Skeletal muscle tissue (tissue), 4 donors: Measurements from ENCODE around the gene DSEL. TPM values are rescaled to one million over a fixed set of nuclear protein-coding genes. Genes with fewer than 3 reads are reported as not detected.

ENCODE experiments used
- H3K27ac ChIP-seq: one replicate; pipeline ENCODE4 v1.7.0; 2013; ENCODE audit warnings: mild to moderate bottlenecking, low read depth, low read length, inconsistent platforms
- H3K27me3 ChIP-seq, 3 donors: one replicate each; pipeline ENCODE4 v1.7.0; 2013; ENCODE audit warnings: low read length in 3 of 3; ENCODE audit not compliant: control insufficient read depth in 3 of 3, insufficient read depth in 3 of 3
- H3K36me3 ChIP-seq, 3 donors: one replicate each; pipeline ENCODE4 v1.7.0; 2013; ENCODE audit warnings: low read length in 3 of 3; ENCODE audit not compliant: control insufficient read depth in 3 of 3, insufficient read depth in 3 of 3
- H3K4me1 ChIP-seq, 3 donors: one replicate each; pipeline ENCODE4 v1.7.0; 2013; ENCODE audit warnings: low read length in 3 of 3, mild to moderate bottlenecking in 3 of 3; ENCODE audit not compliant: control insufficient read depth in 3 of 3, insufficient read depth in 3 of 3
- H3K4me3 ChIP-seq, 3 donors: one replicate each; pipeline ENCODE4 v1.7.0; 2013; ENCODE audit warnings: low read length in 3 of 3
- H3K9ac ChIP-seq, 3 donors: one replicate each; pipeline ENCODE4 v1.7.0; 2013; ENCODE audit warnings: low read length in 3 of 3, mild to moderate bottlenecking in 3 of 3, moderate library complexity in 2 of 3, low read depth in 1 of 3
- H3K9me3 ChIP-seq, 3 donors: one replicate each; pipeline ENCODE4 v1.7.0; 2013; ENCODE audit warnings: low read length in 3 of 3; ENCODE audit not compliant: control insufficient read depth in 3 of 3
- total RNA-seq: library from RNA; depleted of rRNA; stranded (reverse); fragments of >200 nt; gene quantifications from one replicate; pipeline ENCODE4 v1.2.3, GENCODE V29; 2014
- donor health status: Osteomylitis.

DSEL gene
- total RNA-seq, 1 donor from 2014 or later: 15.7 TPM

- no peak overlapping the region for H3K4me3 ChIP-seq
- no peaks in the 10 kb centered on the region for H3K4me1 ChIP-seq
- H3K9me3 ChIP-seq: no peaks in the 10 kb centered on the region
- H3K27ac ChIP-seq: no peak overlapping the region
- no peak overlapping the region for H3K9ac ChIP-seq
- no peaks in the 10 kb centered on the region for H3K36me3 ChIP-seq
- H3K27me3 ChIP-seq: no peaks in the 10 kb centered on the region
Measured at GRCh38 chr18:67477522-67477921, 39.0 kb downstream of the DSEL start.

GRCh38 chr18:67476585-67476984 lies 39.9 kb downstream of the DSEL start:
- no peak overlapping the region for H3K27ac ChIP-seq
- no peaks in the 10 kb centered on the region for H3K36me3 ChIP-seq
- no peak overlapping the region for H3K9ac ChIP-seq
- no peaks in the 10 kb centered on the region for H3K9me3 ChIP-seq
- no peaks in the 10 kb centered on the region for H3K4me1 ChIP-seq
- H3K4me3 ChIP-seq: no peak overlapping the region
- H3K27me3 ChIP-seq: no peaks in the 10 kb centered on the region

- Histone ChIP-seq H3K27ac (no peak overlapping the region), H3K9me3 (no peaks in the 10 kb centered on the region), H3K9ac (no peak overlapping the region), H3K4me3 (no peak overlapping the region), H3K27me3 (no peaks in the 10 kb centered on the region), H3K4me1 (no peaks in the 10 kb centered on the region), H3K36me3 (no peaks in the 10 kb centered on the region)
Measured at GRCh38 chr18:67475673-67476072, 40.8 kb downstream of the DSEL start.

- H3K27ac ChIP-seq: no peak overlapping the region
- no peaks in the 10 kb centered on the region for H3K9me3 ChIP-seq
- H3K4me1 ChIP-seq: no peaks in the 10 kb centered on the region
- no peaks in the 10 kb centered on the region for H3K36me3 ChIP-seq
- H3K4me3 ChIP-seq: no peak overlapping the region
- no peak overlapping the region for H3K9ac ChIP-seq
- no peaks in the 10 kb centered on the region for H3K27me3 ChIP-seq
Measured at GRCh38 chr18:67468038-67468437, 48.5 kb downstream of the DSEL start.

DNA sequence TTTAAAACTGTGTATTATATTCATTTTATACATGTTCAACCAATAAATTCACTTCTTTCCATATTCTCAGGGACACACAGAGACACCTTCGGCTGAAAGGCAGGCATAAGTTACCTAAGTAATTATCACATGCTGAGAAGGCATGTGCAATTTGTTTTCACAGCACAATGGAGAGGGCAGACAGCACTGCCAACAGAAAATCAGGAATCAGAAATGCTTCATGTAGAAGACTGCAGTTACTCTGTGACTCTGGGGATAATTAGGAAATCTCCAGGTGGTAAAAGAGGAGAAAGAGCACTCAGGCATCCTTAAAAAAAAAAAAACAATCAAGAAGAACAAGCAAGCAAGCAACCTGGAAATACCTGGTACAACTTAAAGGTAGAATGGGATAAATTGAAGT lies 49.3 kb downstream of the DSEL start:
- H3K9ac ChIP-seq: no peak overlapping the region
- no peaks in the 10 kb centered on the region for H3K36me3 ChIP-seq
- H3K27ac ChIP-seq: no peak overlapping the region
- no peaks in the 10 kb centered on the region for H3K9me3 ChIP-seq
- H3K27me3 ChIP-seq: no peaks in the 10 kb centered on the region
- no peak overlapping the region for H3K4me3 ChIP-seq
- H3K4me1 ChIP-seq: no peaks in the 10 kb centered on the region

DNA sequence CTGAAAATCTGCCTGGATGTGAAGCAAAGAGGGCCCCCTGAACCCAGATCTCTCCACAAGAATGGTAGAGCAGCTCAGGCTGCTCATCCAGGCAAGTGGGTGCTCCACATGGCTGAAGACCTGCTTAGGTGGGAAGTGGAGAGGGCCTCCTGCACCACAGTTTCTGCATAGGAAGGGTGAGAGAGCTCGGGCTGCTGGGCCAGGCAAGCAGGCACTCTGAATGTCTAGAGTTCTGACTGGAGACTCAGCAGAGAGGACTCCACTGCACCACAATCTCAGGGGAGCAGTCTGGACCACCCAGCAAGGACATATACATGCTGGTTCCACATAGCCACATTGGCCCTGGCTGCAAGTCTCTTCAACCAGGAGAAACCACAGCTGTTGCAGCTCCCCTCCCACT lies 52.0 kb downstream of the DSEL start:
- Histone ChIP-seq H3K4me1 (no peaks in the 10 kb centered on the region), H3K27ac (no peak overlapping the region), H3K9me3 (no peaks in the 10 kb centered on the region), H3K36me3 (no peaks in the 10 kb centered on the region), H3K27me3 (no peaks in the 10 kb centered on the region), H3K4me3 (no peak overlapping the region), H3K9ac (no peak overlapping the region)

- H3K4me3 ChIP-seq: no peak overlapping the region
- no peaks in the 10 kb centered on the region for H3K4me1 ChIP-seq
- H3K9ac ChIP-seq: no peak overlapping the region
- no peaks in the 10 kb centered on the region for H3K27me3 ChIP-seq
- H3K9me3 ChIP-seq: no peaks in the 10 kb centered on the region
- H3K36me3 ChIP-seq: no peaks in the 10 kb centered on the region
- H3K27ac ChIP-seq: no peak overlapping the region
Measured at GRCh38 chr18:67463829-67464228, 52.7 kb downstream of the DSEL start.

DNA sequence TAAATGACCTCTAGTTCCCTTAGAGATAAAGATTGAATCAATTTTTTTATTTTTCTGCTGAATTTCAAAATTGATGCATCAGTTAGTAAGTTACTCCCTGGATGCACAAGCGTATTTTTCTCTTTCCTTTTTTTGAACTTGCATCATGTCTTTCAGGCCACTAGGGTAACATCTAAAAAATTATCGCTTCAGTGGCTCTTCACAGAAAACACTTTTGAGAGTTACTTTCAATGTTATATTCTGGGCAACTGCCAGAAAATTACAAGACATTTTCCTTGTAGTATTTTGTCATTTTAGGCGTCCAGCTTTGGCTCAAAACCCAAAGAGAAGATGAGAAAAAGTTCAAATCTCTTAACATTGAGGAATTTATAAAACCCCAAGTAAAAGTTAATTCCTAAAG lies 59.8 kb downstream of the DSEL start:
- Histone ChIP-seq H3K9me3 (no peaks in the 10 kb centered on the region), H3K4me3 (no peak overlapping the region), H3K9ac (no peak overlapping the region), H3K4me1 (no peaks in the 10 kb centered on the region), H3K27ac (no peak overlapping the region), H3K27me3 (no peaks in the 10 kb centered on the region), H3K36me3 (no peaks in the 10 kb centered on the region)
